ENCODE measurements around the gene MBNL2.

DNA sequence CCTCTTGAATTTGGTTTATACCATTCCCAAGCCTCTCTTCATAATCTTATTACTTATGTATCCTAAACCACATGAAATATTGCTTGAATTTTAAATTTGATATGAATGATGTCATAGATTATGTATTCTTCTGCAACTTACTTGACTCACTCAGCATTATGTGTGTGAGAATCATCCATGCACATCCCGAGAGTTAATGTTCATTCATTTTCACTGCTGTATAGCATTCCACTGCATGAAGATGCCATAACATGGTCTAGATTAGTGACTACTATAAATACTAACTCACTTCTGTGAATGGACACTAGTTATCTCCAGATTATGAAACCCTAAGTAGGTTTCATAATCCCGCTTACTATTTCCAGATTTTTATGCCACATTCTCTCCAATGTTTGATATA is 186.8 kb downstream of the MBNL2 start:
- TF ChIP-seq, protein P1, sequence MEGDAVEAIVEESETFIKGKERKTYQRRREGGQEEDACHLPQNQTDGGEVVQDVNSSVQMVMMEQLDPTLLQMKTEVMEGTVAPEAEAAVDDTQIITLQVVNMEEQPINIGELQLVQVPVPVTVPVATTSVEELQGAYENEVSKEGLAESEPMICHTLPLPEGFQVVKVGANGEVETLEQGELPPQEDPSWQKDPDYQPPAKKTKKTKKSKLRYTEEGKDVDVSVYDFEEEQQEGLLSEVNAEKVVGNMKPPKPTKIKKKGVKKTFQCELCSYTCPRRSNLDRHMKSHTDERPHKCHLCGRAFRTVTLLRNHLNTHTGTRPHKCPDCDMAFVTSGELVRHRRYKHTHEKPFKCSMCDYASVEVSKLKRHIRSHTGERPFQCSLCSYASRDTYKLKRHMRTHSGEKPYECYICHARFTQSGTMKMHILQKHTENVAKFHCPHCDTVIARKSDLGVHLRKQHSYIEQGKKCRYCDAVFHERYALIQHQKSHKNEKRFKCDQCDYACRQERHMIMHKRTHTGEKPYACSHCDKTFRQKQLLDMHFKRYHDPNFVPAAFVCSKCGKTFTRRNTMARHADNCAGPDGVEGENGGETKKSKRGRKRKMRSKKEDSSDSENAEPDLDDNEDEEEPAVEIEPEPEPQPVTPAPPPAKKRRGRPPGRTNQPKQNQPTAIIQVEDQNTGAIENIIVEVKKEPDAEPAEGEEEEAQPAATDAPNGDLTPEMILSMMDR (IDR thresholded peaks at IDR 0.05; ENCODE audit: poor library complexity): no peak
- TF ChIP-seq EZH2phosphoT487 (IDR thresholded peaks at IDR 0.05; ENCODE audit: low read depth, severe bottlenecking, unreplicated experiment) (no peak), EZH2 (IDR thresholded peaks at IDR 0.05; ENCODE audit: borderline replicate concordance) (no peak)
